UCSD-AML1 (cell line): Measurements from ENCODE around the gene RAB17.

Source experiments
- DNase-seq: peaks from one replicate; lab custom pipeline; 2025; ENCODE audit not compliant: unreplicated experiment; lab: John Stamatoyannopoulos, UW

Gene RAB17

GRCh38 chr2:237590272-237591140 lies at the start of gene RAB17:
Gene RAB17 (minus strand): TSS chr2:237590734. CDS start chr2:237586154, 4,580 bp downstream.
- no peak for DNase-seq

- DNase-seq: no peak
Observed at GRCh38 chr2:237639836-237640220, 49.3 kb upstream of the RAB17 start.

- no peak for DNase-seq
Observed at GRCh38 chr2:237639052-237639835, 48.7 kb upstream of the RAB17 start.

- DNase-seq: no peak
Observed at GRCh38 chr2:237638176-237638575, 47.6 kb upstream of the RAB17 start.

GRCh38 chr2:237637429-237638135 lies 47.0 kb upstream of the RAB17 start:
- DNase-seq: no peak

- no peak for DNase-seq
Observed at GRCh38 chr2:237636578-237636977, 46.0 kb upstream of the RAB17 start.

- no peak for DNase-seq
Observed at GRCh38 chr2:237633061-237633561, 42.6 kb upstream of the RAB17 start.

GRCh38 chr2:237631801-237632585 lies 41.5 kb upstream of the RAB17 start:
- no peak for DNase-seq

GRCh38 chr2:237631007-237631785 lies 40.7 kb upstream of the RAB17 start:
- DNase-seq: no peak

GRCh38 chr2:237630216-237631000 lies 39.9 kb upstream of the RAB17 start:
- DNase-seq: peak; percentile 34

GRCh38 chr2:237629739-237630138 lies 39.2 kb upstream of the RAB17 start:
- DNase-seq: no peak

- no peak for DNase-seq
Observed at GRCh38 chr2:237629188-237629534, 38.6 kb upstream of the RAB17 start.

GRCh38 chr2:237628247-237629187 lies 38.0 kb upstream of the RAB17 start:
- no peak for DNase-seq

- DNase-seq: no peak
Observed at GRCh38 chr2:237627441-237628246, 37.1 kb upstream of the RAB17 start, which contains the start of gene LRRFIP1. Gene LRRFIP1 (plus strand): TSS chr2:237627587. CDS start chr2:237627645, 58 bp downstream.

GRCh38 chr2:237626813-237627440 lies 36.4 kb upstream of the RAB17 start:
- no peak for DNase-seq

GRCh38 chr2:237625777-237626176 lies 35.2 kb upstream of the RAB17 start:
- no peak for DNase-seq
